A549 (cell line): Measurements from ENCODE around the gene TMEM163.

Source experiments
- CHD4 ChIP-seq: fragments of 200-600 bp; sonication (generic); IDR thresholded peaks from 2 replicates; pipeline ENCODE4 v1.6.1; 2016; ENCODE audit warnings: antibody characterized with exemption, mild to moderate bottlenecking, borderline replicate concordance
- ELK1 ChIP-seq: fragments of 150-350 bp; IDR thresholded peaks from 2 replicates; pipeline ENCODE4 v1.6.1; 2014; ENCODE audit warnings: low read depth, mild to moderate bottlenecking, low read length
- ESRRA ChIP-seq: fragments of 150-350 bp; IDR thresholded peaks from 2 replicates; pipeline ENCODE4 v1.6.1; 2014; ENCODE audit warnings: mild to moderate bottlenecking, low read length, borderline replicate concordance
- JUNB ChIP-seq: fragments of >200 bp; sonication (Bioruptor Twin); formaldehyde crosslinking; IDR thresholded peaks from 2 replicates; pipeline ENCODE4 v1.6.1; 2016
- MAX ChIP-seq: IDR thresholded peaks from 2 replicates; pipeline ENCODE4 v1.6.1; 2012
- POLR2AphosphoS2 ChIP-seq: conservative IDR thresholded peaks from 2 replicates; pipeline ENCODE4 v1.6.1; 2012; ENCODE audit warnings: low read length, improper control_type of control experiment, inconsistent platforms
- RAD21 ChIP-seq, 2 experiments: fragments of >200 bp in 1 of 2; sonication (Bioruptor Twin) in 1 of 2; formaldehyde crosslinking in 1 of 2; IDR thresholded peaks in 1 of 2; conservative IDR thresholded peaks in 1 of 2; 2 replicates in 1 of 2; 3 replicates in 1 of 2; pipeline ENCODE4 v1.6.1; 2012 to 2018; ENCODE audit warnings: inconsistent platforms in 1 of 2
- RFX5 ChIP-seq: fragments of 450-650 bp; IDR thresholded peaks from 2 replicates; pipeline ENCODE4 v1.7.1; 2014; ENCODE audit warnings: antibody characterized with exemption, mild to moderate bottlenecking, moderate library complexity
- RNF2 ChIP-seq: fragments of 200-600 bp; sonication (generic); IDR thresholded peaks from 2 replicates; pipeline ENCODE4 v1.6.1; 2016; ENCODE audit warnings: low read depth, mild to moderate bottlenecking, antibody characterized with exemption, moderate library complexity, borderline replicate concordance
- ZFP36 ChIP-seq: fragments of 450-650 bp; IDR thresholded peaks from 2 replicates; pipeline ENCODE4 v1.6.1; 2014; ENCODE audit warnings: borderline replicate concordance; ENCODE audit not compliant: partially characterized antibody
- ZNF302 ChIP-seq: fragments of 250-450 bp; sonication (Bioruptor Pico); IDR thresholded peaks from 2 replicates; pipeline ENCODE4 v1.9.0; 2021; ENCODE audit warnings: inconsistent platforms, mild to moderate bottlenecking, moderate library complexity
- TF ChIP-seq, protein P1 (sequence below): fragments of >200 bp; sonication (Bioruptor Twin); formaldehyde crosslinking; IDR thresholded peaks from 3 replicates; pipeline ENCODE4 v1.5.1; 2016
- TF ChIP-seq, protein P2 (sequence below): fragments of 200-600 bp; sonication (generic); IDR thresholded peaks from 2 replicates; pipeline ENCODE4 v1.6.1; 2016; ENCODE audit warnings: antibody characterized with exemption, mild to moderate bottlenecking, moderate library complexity
- TF ChIP-seq, protein P3 (sequence below): IDR thresholded peaks from 2 replicates; pipeline ENCODE4 v1.6.1; 2012

- TF ChIP-seq RAD21 (conservative IDR thresholded peaks at IDR 0.05 in 1 of 2, IDR thresholded peaks at IDR 0.05 in 1 of 2) (no peak), CHD4 (no peak), POLR2AphosphoS2 (no peak), JUNB (no peak), ELK1 (no peak), ZNF302 (CRISPR knock-in tag) (no peak), RFX5 (no peak), ZFP36 (no peak), RNF2 (no peak), ESRRA (no peak), MAX (no peak)
- TF ChIP-seq, protein P1, sequence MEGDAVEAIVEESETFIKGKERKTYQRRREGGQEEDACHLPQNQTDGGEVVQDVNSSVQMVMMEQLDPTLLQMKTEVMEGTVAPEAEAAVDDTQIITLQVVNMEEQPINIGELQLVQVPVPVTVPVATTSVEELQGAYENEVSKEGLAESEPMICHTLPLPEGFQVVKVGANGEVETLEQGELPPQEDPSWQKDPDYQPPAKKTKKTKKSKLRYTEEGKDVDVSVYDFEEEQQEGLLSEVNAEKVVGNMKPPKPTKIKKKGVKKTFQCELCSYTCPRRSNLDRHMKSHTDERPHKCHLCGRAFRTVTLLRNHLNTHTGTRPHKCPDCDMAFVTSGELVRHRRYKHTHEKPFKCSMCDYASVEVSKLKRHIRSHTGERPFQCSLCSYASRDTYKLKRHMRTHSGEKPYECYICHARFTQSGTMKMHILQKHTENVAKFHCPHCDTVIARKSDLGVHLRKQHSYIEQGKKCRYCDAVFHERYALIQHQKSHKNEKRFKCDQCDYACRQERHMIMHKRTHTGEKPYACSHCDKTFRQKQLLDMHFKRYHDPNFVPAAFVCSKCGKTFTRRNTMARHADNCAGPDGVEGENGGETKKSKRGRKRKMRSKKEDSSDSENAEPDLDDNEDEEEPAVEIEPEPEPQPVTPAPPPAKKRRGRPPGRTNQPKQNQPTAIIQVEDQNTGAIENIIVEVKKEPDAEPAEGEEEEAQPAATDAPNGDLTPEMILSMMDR, result no peak
- TF ChIP-seq, protein P2, sequence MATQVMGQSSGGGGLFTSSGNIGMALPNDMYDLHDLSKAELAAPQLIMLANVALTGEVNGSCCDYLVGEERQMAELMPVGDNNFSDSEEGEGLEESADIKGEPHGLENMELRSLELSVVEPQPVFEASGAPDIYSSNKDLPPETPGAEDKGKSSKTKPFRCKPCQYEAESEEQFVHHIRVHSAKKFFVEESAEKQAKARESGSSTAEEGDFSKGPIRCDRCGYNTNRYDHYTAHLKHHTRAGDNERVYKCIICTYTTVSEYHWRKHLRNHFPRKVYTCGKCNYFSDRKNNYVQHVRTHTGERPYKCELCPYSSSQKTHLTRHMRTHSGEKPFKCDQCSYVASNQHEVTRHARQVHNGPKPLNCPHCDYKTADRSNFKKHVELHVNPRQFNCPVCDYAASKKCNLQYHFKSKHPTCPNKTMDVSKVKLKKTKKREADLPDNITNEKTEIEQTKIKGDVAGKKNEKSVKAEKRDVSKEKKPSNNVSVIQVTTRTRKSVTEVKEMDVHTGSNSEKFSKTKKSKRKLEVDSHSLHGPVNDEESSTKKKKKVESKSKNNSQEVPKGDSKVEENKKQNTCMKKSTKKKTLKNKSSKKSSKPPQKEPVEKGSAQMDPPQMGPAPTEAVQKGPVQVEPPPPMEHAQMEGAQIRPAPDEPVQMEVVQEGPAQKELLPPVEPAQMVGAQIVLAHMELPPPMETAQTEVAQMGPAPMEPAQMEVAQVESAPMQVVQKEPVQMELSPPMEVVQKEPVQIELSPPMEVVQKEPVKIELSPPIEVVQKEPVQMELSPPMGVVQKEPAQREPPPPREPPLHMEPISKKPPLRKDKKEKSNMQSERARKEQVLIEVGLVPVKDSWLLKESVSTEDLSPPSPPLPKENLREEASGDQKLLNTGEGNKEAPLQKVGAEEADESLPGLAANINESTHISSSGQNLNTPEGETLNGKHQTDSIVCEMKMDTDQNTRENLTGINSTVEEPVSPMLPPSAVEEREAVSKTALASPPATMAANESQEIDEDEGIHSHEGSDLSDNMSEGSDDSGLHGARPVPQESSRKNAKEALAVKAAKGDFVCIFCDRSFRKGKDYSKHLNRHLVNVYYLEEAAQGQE, result no peak
- TF ChIP-seq, protein P3, sequence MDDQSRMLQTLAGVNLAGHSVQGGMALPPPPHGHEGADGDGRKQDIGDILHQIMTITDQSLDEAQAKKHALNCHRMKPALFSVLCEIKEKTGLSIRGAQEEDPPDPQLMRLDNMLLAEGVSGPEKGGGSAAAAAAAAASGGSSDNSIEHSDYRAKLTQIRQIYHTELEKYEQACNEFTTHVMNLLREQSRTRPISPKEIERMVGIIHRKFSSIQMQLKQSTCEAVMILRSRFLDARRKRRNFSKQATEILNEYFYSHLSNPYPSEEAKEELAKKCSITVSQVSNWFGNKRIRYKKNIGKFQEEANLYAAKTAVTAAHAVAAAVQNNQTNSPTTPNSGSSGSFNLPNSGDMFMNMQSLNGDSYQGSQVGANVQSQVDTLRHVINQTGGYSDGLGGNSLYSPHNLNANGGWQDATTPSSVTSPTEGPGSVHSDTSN, result no peak
Measured at GRCh38 chr2:134433979-134434378, 284.8 kb downstream of the TMEM163 start.
